ENCODE results near the gene CDC37.
"Not testable (repeated sequence)": the region's sequence is repeated elsewhere in the genome, so short reads cannot be mapped to it uniquely, and the experiment has no call there.

Gene CDC37

DNA sequence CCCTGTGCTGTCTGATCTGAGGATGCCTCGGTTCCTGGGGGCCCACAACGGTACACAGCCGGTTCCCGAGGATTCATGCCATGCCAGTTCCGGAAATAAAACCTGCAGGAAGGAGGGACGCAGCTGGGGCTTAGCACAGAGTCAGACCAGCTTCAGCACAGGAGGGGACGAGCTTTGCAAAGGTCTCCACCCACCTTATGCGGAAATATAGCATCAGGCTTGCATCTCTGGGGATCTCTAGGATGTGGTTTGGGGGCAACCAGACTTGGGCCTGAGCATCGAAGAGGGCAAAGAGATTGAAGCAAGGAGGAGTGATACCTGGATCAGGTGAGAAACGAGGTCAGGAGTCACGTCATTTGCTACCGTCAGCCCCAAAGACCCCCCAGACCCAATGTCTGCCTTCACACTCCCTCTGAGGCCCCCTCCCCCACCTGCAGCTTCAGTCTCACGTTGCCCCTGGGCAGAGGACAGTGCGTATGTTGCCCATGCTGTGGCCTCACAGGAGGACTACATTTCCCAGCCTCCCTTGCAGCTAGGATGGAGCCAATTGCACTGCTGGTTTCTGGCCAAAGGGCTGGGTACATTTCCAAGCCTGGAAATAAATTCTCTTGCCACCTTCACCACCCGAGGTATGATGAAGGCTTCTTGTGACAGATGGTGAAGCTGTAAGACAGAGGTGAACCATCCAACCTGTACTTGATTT lies 35.1 kb downstream of the CDC37 start:
- FAIRE-seq: no peak
- no peak for DNase-seq (ENCODE audit: insufficient read length, low spot score)
- TF ChIP-seq TAF1 (IDR thresholded peaks at IDR 0.05; ENCODE audit: low read depth, low read length) (no peak), POLR2A (IDR thresholded peaks at IDR 0.05; ENCODE audit: low read depth, low read length) (no peak), SPI1 (IDR thresholded peaks at IDR 0.05; ENCODE audit: low read depth, low read length) (no peak), POLR2AphosphoS5 (IDR thresholded peaks at IDR 0.05; ENCODE audit: low read depth, low read length) (no peak), POU2F2 (IDR thresholded peaks at IDR 0.05; ENCODE audit: low read depth, low read length) (no peak), PAX5 (IDR thresholded peaks at IDR 0.05; ENCODE audit: insufficient read depth, low read length, severe bottlenecking) (no peak)

DNA sequence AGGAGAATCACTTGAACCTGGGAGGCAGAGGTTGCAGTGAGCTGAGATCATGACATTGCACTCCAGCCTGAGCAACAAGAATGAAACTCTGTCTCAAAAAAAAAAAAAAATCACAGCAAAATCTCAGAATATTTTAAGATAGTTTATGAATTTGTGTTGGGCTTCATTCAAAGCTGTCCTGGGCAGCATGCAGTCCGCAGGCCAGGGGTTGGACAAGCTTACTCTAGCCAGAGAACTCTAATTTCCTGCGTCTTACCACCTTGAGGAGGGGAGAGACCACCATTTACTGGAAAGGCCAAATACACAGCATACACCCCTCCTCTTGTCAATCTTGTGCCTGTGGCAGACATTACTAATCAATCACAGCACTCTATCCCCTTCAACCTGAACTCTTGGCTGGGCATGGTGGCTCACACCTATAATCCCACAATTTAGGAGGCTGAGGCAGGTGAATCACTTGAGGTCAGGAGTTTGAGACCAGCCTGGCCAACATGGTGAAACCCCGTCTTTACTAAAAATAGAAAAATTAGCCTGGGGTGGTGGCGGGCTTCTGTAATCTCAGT lies 36.3 kb downstream of the CDC37 start:
- not testable (repeated sequence) for DNase-seq (ENCODE audit: insufficient read length, low spot score); FAIRE-seq

DNA sequence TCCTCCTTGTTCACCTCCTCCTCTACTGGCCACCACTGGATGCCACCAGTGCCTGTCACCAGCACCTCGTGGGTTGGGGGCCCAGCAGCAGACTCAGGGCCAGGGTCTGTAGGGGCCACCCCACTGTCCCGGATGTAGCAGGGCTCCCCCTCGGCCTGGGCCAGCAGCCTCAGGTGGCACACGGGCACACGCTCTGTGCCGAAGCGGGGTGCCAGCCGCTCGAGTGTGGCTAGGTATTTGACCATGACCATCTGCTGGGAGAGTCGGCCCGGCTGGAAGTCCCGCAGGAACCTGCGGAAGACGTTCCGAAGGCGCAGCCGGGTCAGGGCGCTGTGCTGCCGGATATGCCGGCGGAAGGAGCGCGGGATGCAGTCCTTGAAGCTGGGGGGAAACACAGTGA lies 37.8 kb downstream of the CDC37 start:
- no peak for TF ChIP-seq TAF1 (IDR thresholded peaks at IDR 0.05; ENCODE audit: low read depth, low read length)
- no peak for TF ChIP-seq POLR2AphosphoS5 (IDR thresholded peaks at IDR 0.05; ENCODE audit: low read depth, low read length)
- no peak for TF ChIP-seq SPI1 (IDR thresholded peaks at IDR 0.05; ENCODE audit: low read depth, low read length)
- TF ChIP-seq PAX5 (IDR thresholded peaks at IDR 0.05; ENCODE audit: insufficient read depth, low read length, severe bottlenecking): no peak
- TF ChIP-seq POLR2A (IDR thresholded peaks at IDR 0.05; ENCODE audit: low read depth, low read length): no peak
- no peak for TF ChIP-seq POU2F2 (IDR thresholded peaks at IDR 0.05; ENCODE audit: low read depth, low read length)
- DNase-seq (ENCODE audit: insufficient read length, low spot score) (no peak), FAIRE-seq (no peak)

DNA sequence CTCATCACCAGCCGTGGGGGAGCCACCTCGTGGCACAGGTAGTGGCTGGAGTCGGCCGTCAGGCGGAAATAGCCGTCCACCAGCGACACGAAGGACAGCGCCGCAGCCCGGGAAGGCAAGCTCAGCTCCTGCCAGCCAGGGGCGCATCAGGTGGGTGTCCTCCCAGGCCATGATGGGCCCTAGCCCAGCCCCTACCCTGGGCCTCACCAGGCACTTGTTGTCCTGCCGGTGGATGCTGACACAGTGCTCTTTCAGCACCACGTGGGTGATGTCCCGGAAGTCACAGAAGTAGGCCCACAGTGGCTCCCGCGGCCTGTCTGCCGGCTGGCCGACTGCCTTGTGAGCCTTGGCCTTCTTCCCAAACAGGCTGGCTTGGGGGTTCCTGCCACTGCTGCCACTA lies 38.7 kb downstream of the CDC37 start:
- TF ChIP-seq POU2F2 (IDR thresholded peaks at IDR 0.05; ENCODE audit: low read depth, low read length) (no peak), PAX5 (IDR thresholded peaks at IDR 0.05; ENCODE audit: insufficient read depth, low read length, severe bottlenecking) (no peak), POLR2AphosphoS5 (IDR thresholded peaks at IDR 0.05; ENCODE audit: low read depth, low read length) (no peak), POLR2A (IDR thresholded peaks at IDR 0.05; ENCODE audit: low read depth, low read length) (no peak), SPI1 (IDR thresholded peaks at IDR 0.05; ENCODE audit: low read depth, low read length) (no peak), TAF1 (IDR thresholded peaks at IDR 0.05; ENCODE audit: low read depth, low read length) (no peak)
- no peak for FAIRE-seq
- DNase-seq (ENCODE audit: insufficient read length, low spot score): no peak

DNA sequence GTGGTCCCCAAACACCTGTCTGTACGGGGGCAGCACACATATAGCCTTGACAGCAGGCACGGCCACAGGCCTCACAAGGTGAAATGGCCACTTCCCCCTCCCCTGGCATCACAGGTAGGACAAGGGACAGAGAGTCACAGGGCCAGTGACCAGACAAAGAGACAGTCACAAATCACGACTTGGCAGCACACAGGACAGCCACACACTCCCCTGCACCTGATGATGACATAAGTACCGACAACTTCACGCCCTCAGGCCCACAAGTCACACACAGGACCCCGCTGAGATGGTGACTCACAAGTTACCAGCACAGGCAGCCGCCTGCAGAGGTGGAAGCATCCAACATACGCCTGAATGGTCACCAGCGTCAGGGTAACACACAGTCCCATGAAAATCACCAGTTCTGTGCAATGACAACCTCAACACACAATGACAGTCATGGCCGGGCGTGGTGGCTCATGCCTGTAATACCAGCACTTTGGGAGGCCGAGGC lies 39.5 kb downstream of the CDC37 start:
- FAIRE-seq: no peak
- TF ChIP-seq SPI1 (IDR thresholded peaks at IDR 0.05; ENCODE audit: low read depth, low read length) (no peak), TAF1 (IDR thresholded peaks at IDR 0.05; ENCODE audit: low read depth, low read length) (no peak), POU2F2 (IDR thresholded peaks at IDR 0.05; ENCODE audit: low read depth, low read length) (no peak), POLR2A (IDR thresholded peaks at IDR 0.05; ENCODE audit: low read depth, low read length) (no peak), POLR2AphosphoS5 (IDR thresholded peaks at IDR 0.05; ENCODE audit: low read depth, low read length) (no peak), PAX5 (IDR thresholded peaks at IDR 0.05; ENCODE audit: insufficient read depth, low read length, severe bottlenecking) (no peak)
- no peak for DNase-seq (ENCODE audit: insufficient read length, low spot score)

DNA sequence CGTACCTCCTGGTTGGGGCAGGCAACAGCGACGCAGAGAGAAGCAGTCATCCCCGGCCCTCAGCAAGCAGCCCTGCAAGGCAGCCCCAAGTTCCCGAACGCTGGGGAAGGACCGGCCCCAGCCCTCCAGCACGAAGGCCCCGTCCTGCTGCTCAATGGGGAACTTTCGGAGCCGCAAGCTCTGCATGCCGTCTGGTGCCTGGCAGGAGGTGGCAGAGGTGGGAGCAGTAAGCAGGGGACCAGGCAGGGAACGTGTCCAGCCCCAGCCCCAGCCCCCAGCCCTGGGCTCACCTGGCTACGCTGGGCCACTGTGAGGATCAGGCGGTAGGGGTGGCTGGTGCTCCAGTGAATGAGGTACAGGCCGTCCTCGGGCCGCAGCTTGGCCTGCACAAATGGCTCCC lies 41.1 kb downstream of the CDC37 start:
- FAIRE-seq (no peak), DNase-seq (ENCODE audit: insufficient read length, low spot score) (no peak)
- TF ChIP-seq POLR2A (IDR thresholded peaks at IDR 0.05; ENCODE audit: low read depth, low read length) (no peak), TAF1 (IDR thresholded peaks at IDR 0.05; ENCODE audit: low read depth, low read length) (no peak), PAX5 (IDR thresholded peaks at IDR 0.05; ENCODE audit: insufficient read depth, low read length, severe bottlenecking) (no peak), POLR2AphosphoS5 (IDR thresholded peaks at IDR 0.05; ENCODE audit: low read depth, low read length) (no peak), POU2F2 (IDR thresholded peaks at IDR 0.05; ENCODE audit: low read depth, low read length) (no peak), SPI1 (IDR thresholded peaks at IDR 0.05; ENCODE audit: low read depth, low read length) (no peak)

DNA sequence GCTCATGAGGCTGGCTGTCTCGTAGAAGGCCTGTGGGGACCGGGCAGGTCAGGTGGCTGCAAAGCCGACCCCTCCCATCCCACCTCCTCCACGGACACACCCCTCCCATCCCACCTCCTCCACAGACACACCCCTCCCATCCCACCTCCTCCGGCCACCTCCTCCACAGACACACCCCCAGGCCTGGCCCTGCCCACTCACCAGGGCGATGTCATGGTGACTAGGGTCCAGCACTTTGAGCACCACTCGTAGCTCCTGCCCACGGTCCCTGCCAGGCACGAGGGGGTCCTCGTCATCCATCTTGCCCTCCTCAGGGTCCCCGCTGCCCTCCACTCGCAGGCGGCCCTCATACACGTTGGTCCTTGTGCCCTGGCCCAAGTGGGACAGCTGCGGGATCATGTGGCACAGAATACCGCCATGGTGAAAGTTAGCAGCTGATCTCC lies 41.8 kb downstream of the CDC37 start:
- FAIRE-seq: no peak
- no peak for TF ChIP-seq POLR2A (IDR thresholded peaks at IDR 0.05; ENCODE audit: low read depth, low read length)
- no peak for TF ChIP-seq PAX5 (IDR thresholded peaks at IDR 0.05; ENCODE audit: insufficient read depth, low read length, severe bottlenecking)
- no peak for TF ChIP-seq TAF1 (IDR thresholded peaks at IDR 0.05; ENCODE audit: low read depth, low read length)
- TF ChIP-seq POU2F2 (IDR thresholded peaks at IDR 0.05; ENCODE audit: low read depth, low read length): no peak
- TF ChIP-seq SPI1 (IDR thresholded peaks at IDR 0.05; ENCODE audit: low read depth, low read length): no peak
- no peak for TF ChIP-seq POLR2AphosphoS5 (IDR thresholded peaks at IDR 0.05; ENCODE audit: low read depth, low read length)
- DNase-seq (ENCODE audit: insufficient read length, low spot score): no peak

DNA sequence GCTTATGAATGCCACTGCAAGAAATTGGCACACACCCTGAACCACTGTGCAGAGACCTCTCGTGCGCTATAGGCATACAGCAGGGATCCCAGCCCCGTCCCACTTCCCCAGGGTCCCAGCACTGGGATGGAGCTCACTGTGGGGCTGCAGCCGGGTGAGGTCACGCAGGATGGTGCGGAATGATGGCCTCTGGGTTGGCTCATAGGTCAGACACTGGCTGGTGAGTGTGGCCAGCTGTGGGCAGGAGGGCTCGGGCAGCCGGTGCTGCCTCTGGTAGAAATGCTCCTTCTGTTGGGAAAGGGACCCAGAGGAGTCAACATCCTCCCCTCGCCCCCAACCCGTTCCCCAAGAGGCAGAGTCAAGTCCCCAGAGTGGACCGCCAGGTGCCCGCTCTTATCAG lies 46.9 kb downstream of the CDC37 start:
- no peak for TF ChIP-seq POLR2A (IDR thresholded peaks at IDR 0.05; ENCODE audit: low read depth, low read length)
- no peak for TF ChIP-seq SPI1 (IDR thresholded peaks at IDR 0.05; ENCODE audit: low read depth, low read length)
- no peak for TF ChIP-seq PAX5 (IDR thresholded peaks at IDR 0.05; ENCODE audit: insufficient read depth, low read length, severe bottlenecking)
- TF ChIP-seq POLR2AphosphoS5 (IDR thresholded peaks at IDR 0.05; ENCODE audit: low read depth, low read length): no peak
- no peak for TF ChIP-seq TAF1 (IDR thresholded peaks at IDR 0.05; ENCODE audit: low read depth, low read length)
- TF ChIP-seq POU2F2 (IDR thresholded peaks at IDR 0.05; ENCODE audit: low read depth, low read length): no peak
- DNase-seq (ENCODE audit: insufficient read length, low spot score) (no peak), FAIRE-seq (no peak)

DNA sequence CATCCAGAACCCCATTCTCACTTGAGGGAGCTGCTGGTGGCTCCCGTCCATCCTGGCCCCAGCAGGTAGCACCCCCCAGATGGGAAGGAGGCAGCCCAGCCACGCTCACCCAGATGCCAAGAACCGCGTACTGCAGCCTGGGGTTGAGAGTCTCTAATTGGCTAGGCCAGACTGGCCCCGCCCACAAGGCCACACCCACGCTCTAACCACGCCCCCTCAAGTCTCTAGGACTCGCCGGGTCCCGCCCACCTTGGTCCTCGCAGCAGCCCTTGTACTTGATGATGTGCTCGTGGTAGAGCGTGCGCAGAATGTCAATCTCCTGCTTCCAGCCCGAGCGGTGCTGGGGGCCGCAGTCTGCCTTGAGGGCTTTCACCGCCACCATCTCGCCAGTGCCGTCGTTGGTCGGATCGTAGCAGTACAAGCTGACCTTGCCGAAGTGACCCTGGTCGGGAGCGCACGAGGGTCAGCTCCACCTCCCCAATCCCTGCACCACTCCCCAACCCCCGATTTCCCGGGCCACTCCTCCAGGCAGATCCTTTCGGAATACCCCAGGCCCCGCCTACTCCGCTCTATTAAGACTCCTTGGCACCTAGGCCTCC lies 49.5 kb downstream of the CDC37 start:
- no peak for DNase-seq (ENCODE audit: insufficient read length, low spot score)
- no peak for FAIRE-seq
- TF ChIP-seq POU2F2 (IDR thresholded peaks at IDR 0.05; ENCODE audit: low read depth, low read length): no peak
- TF ChIP-seq POLR2A (IDR thresholded peaks at IDR 0.05; ENCODE audit: low read depth, low read length): no peak
- no peak for TF ChIP-seq POLR2AphosphoS5 (IDR thresholded peaks at IDR 0.05; ENCODE audit: low read depth, low read length)
- no peak for TF ChIP-seq SPI1 (IDR thresholded peaks at IDR 0.05; ENCODE audit: low read depth, low read length)
- no peak for TF ChIP-seq TAF1 (IDR thresholded peaks at IDR 0.05; ENCODE audit: low read depth, low read length)
- no peak for TF ChIP-seq PAX5 (IDR thresholded peaks at IDR 0.05; ENCODE audit: insufficient read depth, low read length, severe bottlenecking)

Measured in GM12891 (cell line).